Esophagus muscularis mucosa (tissue), 4 donors: ENCODE results near the gene VAPA. TPM values are rescaled to one million over a fixed set of nuclear protein-coding genes. Genes with fewer than 3 reads are reported as not detected.

ENCODE experiments used
- DNase-seq: peaks from one replicate; pipeline ENCODE4 v3.0.0-alpha.2; 2017; ENCODE audit errors: extremely low spot score
- H3K27ac ChIP-seq, 4 donors: fragments of 200-600 bp; sonication (generic); replicated peaks in 1 of 4; 1 replicate in 3 of 4; 2 replicates in 1 of 4; pipeline ENCODE4 v1.5.1; 2016 to 2019; ENCODE audit warnings: mild to moderate bottlenecking in 1 of 4
- H3K27me3 ChIP-seq, 4 donors: fragments of 200-600 bp; sonication (generic); one replicate each; pipeline versions ENCODE4 v1.5.1 to v1.6.0; 2016 to 2019
- H3K36me3 ChIP-seq, 4 donors: fragments of 200-600 bp; sonication (generic); one replicate each; pipeline ENCODE4 v1.5.1; 2016 to 2019
- H3K4me1 ChIP-seq, 4 donors: fragments of 200-600 bp; sonication (generic); one replicate each; pipeline ENCODE4 v1.5.1; 2016 to 2019
- H3K4me3 ChIP-seq, 4 donors: fragments of 200-600 bp; sonication (generic); 1 replicate in 2 of 4; 2 replicates in 2 of 4; pipeline ENCODE4 v1.5.1; 2016 to 2019; ENCODE audit warnings: mild to moderate bottlenecking in 4 of 4, moderate library complexity in 1 of 4
- H3K9me3 ChIP-seq, 4 donors: fragments of 200-600 bp; sonication (generic); 1 replicate in 3 of 4; 2 replicates in 1 of 4; pipeline ENCODE4 v1.5.1; 2016 to 2019
- CTCF ChIP-seq, 3 experiments: fragments of 200-600 bp in 2 of 3; fragments of 450-650 bp in 1 of 3; sonication (generic) in 2 of 3; IDR thresholded peaks; one replicate each; pipeline ENCODE4 v1.5.1; 2017 to 2019; ENCODE audit warnings: antibody characterized with exemption in 3 of 3, mild to moderate bottlenecking in 2 of 3, moderate library complexity in 1 of 3
- EP300 ChIP-seq: sonication (generic); formaldehyde crosslinking; IDR thresholded peaks from one replicate; pipeline ENCODE4 v1.6.1; 2017; ENCODE audit warnings: antibody characterized with exemption
- POLR2A ChIP-seq: fragments of 450-650 bp; IDR thresholded peaks from one replicate; pipeline ENCODE4 v1.6.1; 2017; ENCODE audit warnings: antibody characterized with exemption, moderate library complexity, mild to moderate bottlenecking, low read depth
- POLR2AphosphoS5 ChIP-seq, 2 donors: sonication (generic); formaldehyde crosslinking; IDR thresholded peaks; one replicate each; pipeline ENCODE4 v1.6.1; 2017; ENCODE audit warnings: antibody characterized with exemption in 2 of 2
- WGBS: methylation state at CpG from one replicate; pipeline ENCODE4 v1.1.5; 2018; 5-methylcytosine and 5-hydroxymethylcytosine counted together
- intact Hi-C: fragments of 100-400 bp; cut with DNase I; formaldehyde crosslinking; loops from one replicate; pipeline ENCODE4 v1.15.1; 2023
- total RNA-seq, 4 donors: library from RNA; depleted of rRNA; stranded (reverse); fragments of >200 nt; gene quantifications; one replicate each; pipeline versions ENCODE4 v1.1.0 to v1.2.1, GENCODE V29; 2016

VAPA gene
- total RNA-seq, 4 donors from 2014 or later, result 198 to 336 (median 260) TPM

- TF ChIP-seq EP300, result no peak
- TF ChIP-seq POLR2A, result no peak
- no peak for TF ChIP-seq POLR2AphosphoS5 (IDR thresholded peaks at IDR 0.05)
- no peak for TF ChIP-seq CTCF (IDR thresholded peaks at IDR 0.05)
- H3K27ac ChIP-seq, result no peak overlapping the region
- no peaks in the 10 kb centered on the region for H3K27me3 ChIP-seq
- DNase-seq, result no peak
- H3K4me3 ChIP-seq, result no peak overlapping the region
- intact Hi-C loops, result no loop called here
- H3K4me1 ChIP-seq, result peaks cover 0 to 12% (median 4%) of the 10 kb centered on the region in 4 donors
- no peaks in the 10 kb centered on the region for H3K9me3 ChIP-seq
- H3K36me3 ChIP-seq, result peaks cover 17 to 72% (median 52%) of the 10 kb centered on the region in 4 donors
These were observed 27.3 kb downstream of the VAPA start for GRCh38 chr18:9941103-9941502.

- no peak overlapping the region for H3K4me3 ChIP-seq
- TF ChIP-seq EP300 (no peak), POLR2AphosphoS5 (IDR thresholded peaks at IDR 0.05) (no peak), CTCF (IDR thresholded peaks at IDR 0.05) (no peak), POLR2A (no peak)
- H3K36me3 ChIP-seq, result peaks cover 12 to 70% (median 48%) of the 10 kb centered on the region in 4 donors
- H3K4me1 ChIP-seq, result peaks cover 0 to 15% (median 5%) of the 10 kb centered on the region in 4 donors
- 79% methylated on average over 1 of the region's 1 CpG for WGBS
- no peaks in the 10 kb centered on the region for H3K9me3 ChIP-seq
- no peaks in the 10 kb centered on the region for H3K27me3 ChIP-seq
- no peak for DNase-seq
- intact Hi-C loops, result no loop called here
- H3K27ac ChIP-seq, result no peak overlapping the region
These were observed 27.8 kb downstream of the VAPA start for GRCh38 chr18:9941660-9942059.

GRCh38 chr18:9943311-9943710 lies 29.5 kb downstream of the VAPA start:
- DNase-seq, result no peak
- H3K9me3 ChIP-seq, result no peaks in the 10 kb centered on the region
- intact Hi-C loops, result no loop called here
- WGBS, result 88% methylated on average over 4 of the region's 4 CpGs
- TF ChIP-seq CTCF (IDR thresholded peaks at IDR 0.05), result no peak
- TF ChIP-seq EP300, result no peak
- H3K4me1 ChIP-seq, result peaks cover 0 to 10% (median 4%) of the 10 kb centered on the region in 4 donors
- H3K36me3 ChIP-seq, result peaks cover 7 to 69% (median 40%) of the 10 kb centered on the region in 4 donors
- H3K4me3 ChIP-seq, result no peak overlapping the region
- no peak overlapping the region for H3K27ac ChIP-seq
- H3K27me3 ChIP-seq, result no peaks in the 10 kb centered on the region

- peaks cover 0 to 10% (median 5%) of the 10 kb centered on the region in 4 donors for H3K4me1 ChIP-seq
- H3K4me3 ChIP-seq, result no peak overlapping the region
- no peak for DNase-seq
- peaks cover 6 to 64% (median 32%) of the 10 kb centered on the region in 4 donors for H3K36me3 ChIP-seq
- intact Hi-C loops, result no loop called here
- no peaks in the 10 kb centered on the region for H3K27me3 ChIP-seq
- 76% methylated on average over 3 of the region's 3 CpGs for WGBS
- H3K27ac ChIP-seq, result no peak overlapping the region
- no peaks in the 10 kb centered on the region for H3K9me3 ChIP-seq
- TF ChIP-seq EP300, result no peak
- no peak for TF ChIP-seq POLR2AphosphoS5 (IDR thresholded peaks at IDR 0.05)
- TF ChIP-seq CTCF (IDR thresholded peaks at IDR 0.05), result no peak
- no peak for TF ChIP-seq POLR2A
These were observed 31.0 kb downstream of the VAPA start for GRCh38 chr18:9944805-9945204.

GRCh38 chr18:9946831-9947230 lies 33.0 kb downstream of the VAPA start:
- no peaks in the 10 kb centered on the region for H3K9me3 ChIP-seq
- WGBS, result 93% methylated on average over 3 of the region's 3 CpGs
- H3K4me1 ChIP-seq, result peaks cover 5 to 23% (median 19%) of the 10 kb centered on the region in 4 donors
- no peak overlapping the region for H3K4me3 ChIP-seq
- H3K36me3 ChIP-seq, result peaks cover 6 to 70% (median 32%) of the 10 kb centered on the region in 4 donors
- no peaks in the 10 kb centered on the region for H3K27me3 ChIP-seq
- no peak for DNase-seq
- intact Hi-C loops, result no loop called here
- H3K27ac ChIP-seq, result no peak overlapping the region
- TF ChIP-seq EP300, result no peak
- no peak for TF ChIP-seq POLR2A
- no peak for TF ChIP-seq POLR2AphosphoS5 (IDR thresholded peaks at IDR 0.05)
- TF ChIP-seq CTCF (IDR thresholded peaks at IDR 0.05), result no peak
